HEK293 (cell line): ENCODE data around the gene NPTXR.

Experiments
- CTCF ChIA-PET: fragments of 350-600 bp; formaldehyde crosslinking; extraction: SDS; loops from one replicate; lab custom pipeline; 2021; ENCODE audit warnings: antibody characterized with exemption; lab: Yijun Ruan, JAX
- POLR2A ChIA-PET: fragments of 300-600 bp; formaldehyde crosslinking; extraction: SDS; loops from one replicate; lab custom pipeline; 2020; ENCODE audit warnings: antibody characterized with exemption, inconsistent platforms; lab: Yijun Ruan, JAX
- H3K27ac ChIP-seq: fragments of 200-500 bp; sonication (Bioruptor generic); 2 replicates; pipeline ENCODE4 v1.5.1; 2014; ENCODE audit warnings: low read depth, low read length, control low read depth, inconsistent platforms; ENCODE audit errors: extremely low read depth
- H3K36me3 ChIP-seq, 2 experiments: fragments of 200-500 bp in 1 of 2; sonication (Bioruptor generic) in 1 of 2; 1 replicate in 1 of 2; 2 replicates in 1 of 2; pipeline ENCODE4 v1.5.1; 2014 to 2017; ENCODE audit warnings: inconsistent platforms in 2 of 2, low read length in 2 of 2; ENCODE audit not compliant: control insufficient read depth in 2 of 2, insufficient read depth in 1 of 2
- H3K4me1 ChIP-seq: fragments of 200-500 bp; sonication (Bioruptor generic); 2 replicates; pipeline ENCODE4 v1.5.1; 2014; ENCODE audit warnings: mild to moderate bottlenecking, low read length, inconsistent platforms; ENCODE audit not compliant: control insufficient read depth, insufficient read depth
- H3K4me3 ChIP-seq: 2 replicates; pipeline ENCODE4 v1.5.1; 2011; ENCODE audit warnings: low read depth, mild to moderate bottlenecking, control low read depth, low read length, moderate library complexity
- H3K9me3 ChIP-seq: fragments of 200-500 bp; sonication (Bioruptor generic); 2 replicates; pipeline ENCODE4 v1.5.1; 2014; ENCODE audit warnings: low read depth, low read length, inconsistent platforms; ENCODE audit not compliant: control insufficient read depth, insufficient read depth
- EGR2 ChIP-seq: fragments of 450-650 bp; formaldehyde crosslinking; IDR thresholded peaks from 2 replicates; pipeline ENCODE4 v1.5.1; 2016; ENCODE audit warnings: low read depth, missing biosample characterization, missing genetic modification characterization
- HOXA7 ChIP-seq: sonication (generic); formaldehyde crosslinking; IDR thresholded peaks from 2 replicates; pipeline ENCODE4 v1.8.1; 2022; ENCODE audit warnings: missing genetic modification reagents, borderline replicate concordance
- KLF17 ChIP-seq: fragments of 450-650 bp; formaldehyde crosslinking; IDR thresholded peaks from 2 replicates; pipeline ENCODE4 v1.5.1; 2016; ENCODE audit warnings: missing biosample characterization, missing genetic modification characterization
- SCRT2 ChIP-seq: fragments of 450-650 bp; formaldehyde crosslinking; IDR thresholded peaks from 2 replicates; pipeline ENCODE4 v1.5.1; 2016; ENCODE audit warnings: missing biosample characterization, missing genetic modification characterization
- ZBTB11 ChIP-seq: fragments of 450-650 bp; formaldehyde crosslinking; conservative IDR thresholded peaks from 2 replicates; pipeline ENCODE4 v1.5.1; 2016; ENCODE audit warnings: low read depth, missing biosample characterization, missing genetic modification characterization
- ZFHX2 ChIP-seq: fragments of 450-650 bp; formaldehyde crosslinking; conservative IDR thresholded peaks from 2 replicates; pipeline ENCODE4 v1.5.1; 2016; ENCODE audit warnings: missing biosample characterization, missing genetic modification characterization
- ZIC2 ChIP-seq: fragments of 450-650 bp; formaldehyde crosslinking; IDR thresholded peaks from 2 replicates; pipeline ENCODE4 v1.5.1; 2016; ENCODE audit warnings: missing biosample characterization, missing genetic modification characterization
- ZNF121 ChIP-seq: fragments of 450-650 bp; formaldehyde crosslinking; IDR thresholded peaks from 2 replicates; pipeline ENCODE4 v1.5.1; 2016; ENCODE audit warnings: missing biosample characterization, missing genetic modification characterization
- ZNF146 ChIP-seq: fragments of 450-650 bp; formaldehyde crosslinking; IDR thresholded peaks from 2 replicates; pipeline ENCODE4 v1.5.1; 2016; ENCODE audit warnings: missing biosample characterization, missing genetic modification characterization
- ZNF169 ChIP-seq: fragments of 450-650 bp; formaldehyde crosslinking; IDR thresholded peaks from 2 replicates; pipeline ENCODE4 v1.5.1; 2016; ENCODE audit warnings: missing biosample characterization, missing genetic modification characterization
- ZNF174 ChIP-seq: fragments of 450-650 bp; formaldehyde crosslinking; IDR thresholded peaks from 2 replicates; pipeline ENCODE4 v1.5.0; 2017; ENCODE audit warnings: missing biosample characterization, mild to moderate bottlenecking, missing genetic modification characterization
- ZNF350 ChIP-seq: fragments of 450-650 bp; formaldehyde crosslinking; IDR thresholded peaks from 2 replicates; pipeline ENCODE4 v1.5.0; 2017; ENCODE audit warnings: missing biosample characterization, mild to moderate bottlenecking, missing genetic modification characterization
- ZNF596 ChIP-seq: fragments of 450-650 bp; IDR thresholded peaks from 2 replicates; pipeline ENCODE4 v1.5.0; 2018; ENCODE audit warnings: missing biosample characterization, mild to moderate bottlenecking, missing genetic modification characterization, moderate library complexity
- ZNF660 ChIP-seq: fragments of 450-650 bp; IDR thresholded peaks from 2 replicates; pipeline ENCODE4 v1.5.1; 2018; ENCODE audit warnings: missing biosample characterization, mild to moderate bottlenecking, missing genetic modification characterization
- ZNF747 ChIP-seq: fragments of 450-650 bp; formaldehyde crosslinking; IDR thresholded peaks from 2 replicates; pipeline ENCODE4 v1.5.1; 2016; ENCODE audit warnings: missing biosample characterization, missing genetic modification characterization
- ZNF791 ChIP-seq: fragments of 450-650 bp; formaldehyde crosslinking; IDR thresholded peaks from 2 replicates; pipeline ENCODE4 v1.5.1; 2016; ENCODE audit warnings: missing biosample characterization, missing genetic modification characterization
- TF ChIP-seq, protein P1 (sequence below): fragments of 450-650 bp; formaldehyde crosslinking; IDR thresholded peaks from 2 replicates; pipeline ENCODE4 v1.5.1; 2016; ENCODE audit warnings: missing biosample characterization, missing genetic modification characterization
- TF ChIP-seq, protein P2 (sequence below): fragments of 450-650 bp; formaldehyde crosslinking; IDR thresholded peaks from 2 replicates; pipeline ENCODE4 v1.5.1; 2016; ENCODE audit warnings: missing biosample characterization, missing genetic modification characterization

Gene NPTXR

GRCh38 chr22:38796262-38796957 is 47.4 kb downstream of the NPTXR start:
- POLR2A ChIA-PET: no interaction called here
- Histone ChIP-seq H3K27ac (no peak overlapping the region), H3K36me3 (no peaks in the 10 kb centered on the region), H3K4me3 (no peak overlapping the region), H3K4me1 (peaks cover 6% of the 10 kb centered on the region; the same call in 1 of the 2 replicates), H3K9me3 (no peaks in the 10 kb centered on the region)
- CTCF ChIA-PET: interaction anchor here (0.7 kb wide), 1 partner anchor 12 kb away, joined by 3 read pairs; no protein-coding TSS in a partner anchor
- TF ChIP-seq EGR2 (tag by site-specific recombination) (peak; percentile 79; the same call in 1 of the 2 replicates), ZNF660 (tag by site-specific recombination) (no peak), ZFHX2 (tag by site-specific recombination) (peak; percentile 84), ZNF121 (tag by site-specific recombination) (no peak), ZNF146 (no peak), ZNF169 (no peak), HOXA7 (CRISPR knock-in tag) (no peak), ZNF791 (tag by site-specific recombination) (no peak)
- TF ChIP-seq, protein P1, sequence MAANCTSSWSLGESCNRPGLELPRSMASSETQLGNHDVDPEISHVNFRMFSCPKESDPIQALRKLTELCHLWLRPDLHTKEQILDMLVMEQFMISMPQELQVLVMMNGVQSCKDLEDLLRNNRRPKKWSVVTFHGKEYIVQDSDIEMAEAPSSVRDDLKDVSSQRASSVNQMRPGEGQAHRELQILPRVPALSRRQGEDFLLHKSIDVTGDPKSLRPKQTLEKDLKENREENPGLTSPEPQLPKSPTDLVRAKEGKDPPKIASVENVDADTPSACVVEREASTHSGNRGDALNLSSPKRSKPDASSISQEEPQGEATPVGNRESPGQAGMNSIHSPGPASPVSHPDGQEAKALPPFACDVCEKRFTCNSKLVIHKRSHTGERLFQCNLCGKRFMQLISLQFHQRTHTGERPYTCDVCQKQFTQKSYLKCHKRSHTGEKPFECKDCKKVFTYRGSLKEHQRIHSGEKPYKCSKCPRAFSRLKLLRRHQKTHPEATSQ (tag by site-specific recombination): no peak

GRCh38 chr22:38795569-38795968 is 48.3 kb downstream of the NPTXR start:
- ChIA-PET CTCF (no interaction called here), POLR2A (no interaction called here)
- peaks cover 6% of the 10 kb centered on the region; the same call in 1 of the 2 replicates for H3K4me1 ChIP-seq
- H3K36me3 ChIP-seq: peaks cover 0 to 1% of the 10 kb centered on the region in 2 experiments; a peak in 1 of 3 replicates
- TF ChIP-seq ZNF596 (tag by site-specific recombination) (no peak), ZIC2 (no peak), SCRT2 (no peak)
- TF ChIP-seq, protein P2, sequence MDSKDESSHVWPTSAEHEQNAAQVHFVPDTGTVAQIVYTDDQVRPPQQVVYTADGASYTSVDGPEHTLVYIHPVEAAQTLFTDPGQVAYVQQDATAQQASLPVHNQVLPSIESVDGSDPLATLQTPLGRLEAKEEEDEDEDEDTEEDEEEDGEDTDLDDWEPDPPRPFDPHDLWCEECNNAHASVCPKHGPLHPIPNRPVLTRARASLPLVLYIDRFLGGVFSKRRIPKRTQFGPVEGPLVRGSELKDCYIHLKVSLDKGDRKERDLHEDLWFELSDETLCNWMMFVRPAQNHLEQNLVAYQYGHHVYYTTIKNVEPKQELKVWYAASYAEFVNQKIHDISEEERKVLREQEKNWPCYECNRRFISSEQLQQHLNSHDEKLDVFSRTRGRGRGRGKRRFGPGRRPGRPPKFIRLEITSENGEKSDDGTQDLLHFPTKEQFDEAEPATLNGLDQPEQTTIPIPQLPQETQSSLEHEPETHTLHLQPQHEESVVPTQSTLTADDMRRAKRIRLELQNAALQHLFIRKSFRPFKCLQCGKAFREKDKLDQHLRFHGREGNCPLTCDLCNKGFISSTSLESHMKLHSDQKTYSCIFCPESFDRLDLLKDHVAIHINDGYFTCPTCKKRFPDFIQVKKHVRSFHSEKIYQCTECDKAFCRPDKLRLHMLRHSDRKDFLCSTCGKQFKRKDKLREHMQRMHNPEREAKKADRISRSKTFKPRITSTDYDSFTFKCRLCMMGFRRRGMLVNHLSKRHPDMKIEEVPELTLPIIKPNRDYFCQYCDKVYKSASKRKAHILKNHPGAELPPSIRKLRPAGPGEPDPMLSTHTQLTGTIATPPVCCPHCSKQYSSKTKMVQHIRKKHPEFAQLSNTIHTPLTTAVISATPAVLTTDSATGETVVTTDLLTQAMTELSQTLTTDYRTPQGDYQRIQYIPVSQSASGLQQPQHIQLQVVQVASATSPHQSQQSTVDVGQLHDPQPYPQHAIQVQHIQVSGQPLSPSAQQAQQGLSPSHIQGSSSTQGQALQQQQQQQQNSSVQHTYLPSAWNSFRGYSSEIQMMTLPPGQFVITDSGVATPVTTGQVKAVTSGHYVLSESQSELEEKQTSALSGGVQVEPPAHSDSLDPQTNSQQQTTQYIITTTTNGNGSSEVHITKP (tag by site-specific recombination): peak; percentile 67
- no peak overlapping the region for H3K27ac ChIP-seq
- no peaks in the 10 kb centered on the region for H3K9me3 ChIP-seq
- no peak overlapping the region for H3K4me3 ChIP-seq

GRCh38 chr22:38793721-38794466 is 49.9 kb downstream of the NPTXR start, which contains the start of gene DNAL4:
Gene DNAL4 (minus strand): TSS chr22:38794143. CDS start chr22:38782731, 11,412 bp downstream.
- H3K9me3 ChIP-seq: no peaks in the 10 kb centered on the region
- peak within 1 kb of the TSS; percentile 77 for H3K4me3 ChIP-seq
- H3K4me1 ChIP-seq: peaks cover 6% of the 10 kb centered on the region; the same call in 1 of the 2 replicates
- POLR2A ChIA-PET: no interaction called here
- peak within 1 kb of the TSS; percentile 19; the same call in 1 of the 2 replicates for H3K27ac ChIP-seq
- CTCF ChIA-PET: interaction anchor here (0.6 to 0.7 kb wide), 2 partner anchors 9 to 213 kb away, joined by 3 read pairs; no protein-coding TSS in a partner anchor
- peaks cover 0 to 12% of the 10 kb centered on the region in 2 experiments; a peak in 1 of 3 replicates for H3K36me3 ChIP-seq
- peak; percentile 36; the same call in 1 of the 2 replicates for TF ChIP-seq KLF17
- TF ChIP-seq ZNF350: no peak
- peak; percentile 38 for TF ChIP-seq ZBTB11 (tag by site-specific recombination)
- no peak for TF ChIP-seq ZNF747
- no peak for TF ChIP-seq ZNF174 (tag by site-specific recombination)
